IPS-18c (cell line): ENCODE measurements around the gene CD53.
"Not testable (repeated sequence)": the region's sequence is repeated elsewhere in the genome, so short reads cannot be mapped to it uniquely, and the experiment has no call there.

Experiments
- H3K4me3 ChIP-seq: 2 replicates; pipeline ENCODE4 v1.7.0; 2013; ENCODE audit warnings: low read depth, mild to moderate bottlenecking, low read length, moderate library complexity; ENCODE audit not compliant: insufficient read depth
- H3K9me3 ChIP-seq: one replicate; pipeline ENCODE4 v1.6.1; 2013; ENCODE audit warnings: mild to moderate bottlenecking, low read length, moderate library complexity; ENCODE audit not compliant: control insufficient read depth, insufficient read depth

Gene CD53

GRCh38 chr1:110898734-110899457 lies 25.9 kb downstream of the CD53 start:
- Histone ChIP-seq H3K9me3 (no peaks in the 10 kb centered on the region), H3K4me3 (no peak overlapping the region)

- no peaks in the 10 kb centered on the region for H3K9me3 ChIP-seq
- no peak overlapping the region for H3K4me3 ChIP-seq
These were observed 26.5 kb downstream of the CD53 start for GRCh38 chr1:110899458-110899843.

DNA sequence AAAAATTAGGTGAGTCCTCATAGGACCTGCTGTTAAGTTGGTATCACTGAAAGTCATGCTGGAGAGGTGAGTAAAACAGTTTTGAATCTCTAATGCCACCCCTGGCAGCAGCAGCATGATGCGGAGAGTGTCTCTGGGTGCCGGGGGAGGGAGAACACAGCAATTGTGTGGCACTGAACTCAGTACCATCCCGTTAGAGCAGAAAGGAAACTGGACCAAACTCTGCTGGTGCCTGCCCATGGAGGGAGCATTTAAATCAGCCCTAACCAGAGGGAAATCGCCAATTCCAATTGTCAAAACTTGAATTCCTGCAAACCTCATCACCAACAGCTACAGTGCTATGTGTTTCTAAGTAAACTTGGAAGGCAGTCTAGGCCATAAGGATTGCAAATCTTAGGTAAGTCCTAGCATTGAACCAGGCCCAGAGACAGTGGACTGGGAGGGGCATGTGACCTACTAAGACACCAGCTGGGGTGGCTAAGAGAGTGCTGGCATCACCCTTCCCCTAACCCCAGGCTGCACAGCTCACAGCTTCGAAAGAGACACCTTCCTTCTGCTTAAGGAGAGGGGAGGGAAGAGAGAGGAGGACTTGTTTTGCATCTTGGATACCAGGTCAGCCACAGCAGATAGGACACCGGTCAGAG lies 30.0 kb downstream of the CD53 start:
- Histone ChIP-seq H3K9me3 (no peaks in the 10 kb centered on the region), H3K4me3 (no peak overlapping the region)

- Histone ChIP-seq H3K4me3 (no peak overlapping the region), H3K9me3 (no peaks in the 10 kb centered on the region)
These were observed 31.0 kb downstream of the CD53 start for GRCh38 chr1:110903853-110904500.

- H3K4me3 ChIP-seq: no peak overlapping the region
- H3K9me3 ChIP-seq: no peaks in the 10 kb centered on the region
These were observed 39.8 kb downstream of the CD53 start for GRCh38 chr1:110912784-110913183.

- no peak overlapping the region for H3K4me3 ChIP-seq
- no peaks in the 10 kb centered on the region for H3K9me3 ChIP-seq
These were observed 41.7 kb downstream of the CD53 start for GRCh38 chr1:110914676-110915075.

DNA sequence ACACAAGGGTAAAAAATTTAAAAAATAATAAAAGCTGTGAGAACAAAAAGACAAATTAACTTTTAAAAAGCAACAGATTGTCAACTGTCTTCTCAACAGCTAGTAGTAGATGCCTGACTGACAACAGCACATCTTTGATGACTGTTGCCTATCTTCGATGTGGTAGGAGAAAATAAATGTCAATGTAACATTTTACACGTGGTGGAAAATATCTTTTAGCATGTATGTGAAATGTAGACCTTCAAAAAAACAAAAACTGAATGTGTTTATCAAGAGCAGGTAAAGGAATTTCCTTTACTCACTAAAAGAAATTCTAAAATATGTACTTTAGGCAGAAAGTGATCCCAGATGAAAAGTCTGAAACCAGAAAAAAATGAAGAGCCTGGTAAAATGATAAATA lies 42.9 kb downstream of the CD53 start:
- H3K9me3 ChIP-seq: no peaks in the 10 kb centered on the region

DNA sequence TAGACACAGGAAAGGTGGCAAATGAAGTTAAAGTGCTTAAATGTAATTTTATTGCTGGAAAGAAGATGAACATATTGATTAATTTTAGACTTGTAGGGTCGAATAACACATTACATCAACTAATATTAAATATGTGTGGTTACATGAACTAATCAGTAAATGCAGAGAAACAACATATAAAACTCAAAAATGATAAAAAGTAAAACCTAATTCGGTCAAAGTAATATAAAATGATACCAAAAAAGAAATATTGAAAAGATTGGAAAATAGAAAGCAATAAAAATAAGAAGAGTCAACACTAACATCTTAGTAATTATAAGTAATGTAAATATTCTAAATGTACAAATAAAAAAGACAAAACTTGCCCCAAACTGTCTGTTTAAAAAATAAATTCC lies 43.3 kb downstream of the CD53 start:
- no peak overlapping the region for H3K4me3 ChIP-seq
- no peaks in the 10 kb centered on the region for H3K9me3 ChIP-seq

More for the DNA sequence above, 42.9 kb downstream of the CD53 start:
- no peak overlapping the region for H3K4me3 ChIP-seq

DNA sequence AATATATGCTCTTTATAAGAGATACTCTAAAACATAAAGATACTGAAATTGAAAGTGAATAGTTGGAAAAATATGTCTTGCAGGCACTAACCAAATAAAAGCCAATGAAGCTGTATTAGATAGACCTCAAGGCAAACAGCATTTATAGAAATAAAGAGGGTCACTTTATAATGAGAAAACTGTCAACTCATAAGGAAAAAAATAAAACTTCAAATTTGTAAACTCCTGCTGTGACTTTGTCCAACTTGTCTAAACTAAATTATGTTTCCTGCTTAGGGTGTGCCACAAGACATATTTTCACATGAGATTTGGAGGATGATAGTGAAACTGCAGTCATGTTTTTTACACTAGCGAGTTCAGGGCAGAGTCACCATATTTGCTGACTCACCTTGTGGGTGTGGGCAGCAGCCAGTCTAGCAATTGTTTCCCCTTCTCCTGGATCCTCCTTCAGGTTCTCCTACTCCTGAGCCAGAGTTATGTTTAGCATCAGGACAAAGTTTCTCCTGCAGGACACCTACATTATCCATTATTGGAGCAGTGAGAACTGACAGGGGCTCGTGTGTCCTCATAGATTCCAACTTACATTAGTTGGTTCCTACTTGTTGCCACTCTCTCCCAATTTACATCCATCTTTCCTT lies 43.8 kb downstream of the CD53 start:
- Histone ChIP-seq H3K4me3 (no peak overlapping the region), H3K9me3 (no peaks in the 10 kb centered on the region)

- H3K9me3 ChIP-seq: no peaks in the 10 kb centered on the region
- no peak overlapping the region for H3K4me3 ChIP-seq
These were observed 45.1 kb downstream of the CD53 start for GRCh38 chr1:110918016-110918415.

DNA sequence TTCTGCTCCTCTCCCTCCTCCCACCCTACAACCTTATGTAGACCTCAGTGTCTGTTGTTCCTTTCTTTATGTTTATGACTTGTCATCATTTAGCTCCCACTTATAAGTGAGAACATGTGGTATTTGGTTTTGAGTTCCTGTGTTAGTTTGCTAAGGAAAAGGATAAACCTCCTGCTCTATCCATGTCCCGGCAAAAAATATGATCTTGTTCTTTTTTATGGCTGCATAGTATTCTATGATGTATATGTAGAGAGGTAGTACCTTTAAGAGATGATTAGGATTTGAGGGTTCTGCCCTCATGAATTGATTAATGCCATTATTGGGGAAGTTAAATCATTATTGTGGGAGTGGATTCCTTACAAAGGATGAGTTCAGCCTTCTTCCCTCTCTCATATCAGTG lies 49.0 kb downstream of the CD53 start:
- H3K9me3 ChIP-seq: no peaks in the 10 kb centered on the region
- no peak overlapping the region for H3K4me3 ChIP-seq

DNA sequence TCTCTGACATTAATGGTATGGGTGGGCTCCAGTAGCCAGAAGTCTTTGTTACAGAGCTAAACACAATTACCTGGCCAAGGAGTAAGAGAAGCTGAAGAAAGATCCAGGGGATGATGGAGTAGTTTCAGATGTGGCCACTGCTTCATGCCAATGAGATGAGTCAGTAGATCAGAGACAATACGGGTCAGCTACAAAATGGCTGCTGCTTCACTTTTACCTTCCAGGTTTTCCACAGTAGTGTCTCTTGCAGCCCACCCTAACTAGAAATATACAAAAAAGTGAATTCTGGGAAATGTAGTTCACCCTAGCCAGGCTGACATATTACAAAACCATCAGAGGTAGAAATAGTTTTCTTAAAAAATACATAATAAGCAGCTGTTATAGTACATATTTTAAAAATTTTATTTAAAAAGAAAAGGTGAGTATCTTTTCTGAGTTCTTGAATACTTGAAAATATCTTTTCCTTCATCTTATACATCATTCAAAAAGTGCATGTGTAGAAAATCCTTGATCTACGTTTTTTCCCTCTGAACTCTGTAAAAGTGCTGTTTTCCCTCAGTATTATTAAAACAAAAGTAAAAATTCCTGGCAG lies 54.6 kb downstream of the CD53 start:
- Histone ChIP-seq H3K9me3 (no peaks in the 10 kb centered on the region), H3K4me3 (no peak overlapping the region)

- H3K9me3 ChIP-seq: no peaks in the 10 kb centered on the region
- H3K4me3 ChIP-seq: no peak overlapping the region
These were observed 55.2 kb downstream of the CD53 start for GRCh38 chr1:110928191-110928590.

- Histone ChIP-seq H3K9me3 (no peaks in the 10 kb centered on the region), H3K4me3 (no peak overlapping the region)
These were observed 56.0 kb downstream of the CD53 start for GRCh38 chr1:110928904-110929303.

DNA sequence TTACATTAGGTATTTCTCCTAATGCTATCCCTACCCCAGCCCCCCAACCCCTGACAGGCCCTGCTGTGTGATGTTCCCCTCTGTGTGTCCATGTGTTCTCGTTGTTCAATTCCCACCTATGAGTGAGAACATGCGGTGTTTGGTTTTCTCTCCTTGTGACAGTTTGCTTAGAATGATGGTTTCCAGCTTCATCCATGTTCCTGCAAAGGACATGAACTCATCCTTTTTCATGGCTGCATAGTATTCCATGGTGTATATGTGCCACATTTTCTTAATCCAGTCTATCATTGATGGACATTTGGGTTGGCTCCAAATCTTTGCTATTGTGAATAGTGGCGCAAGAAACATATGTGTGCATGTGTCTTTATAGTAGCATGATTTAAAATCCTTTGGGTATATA lies 58.1 kb downstream of the CD53 start:
- H3K9me3 ChIP-seq, H3K4me3 ChIP-seq: not testable (repeated sequence)

GRCh38 chr1:110936567-110936966 lies 63.6 kb downstream of the CD53 start:
- H3K4me3 ChIP-seq: no peak overlapping the region
- no peaks in the 10 kb centered on the region for H3K9me3 ChIP-seq

DNA sequence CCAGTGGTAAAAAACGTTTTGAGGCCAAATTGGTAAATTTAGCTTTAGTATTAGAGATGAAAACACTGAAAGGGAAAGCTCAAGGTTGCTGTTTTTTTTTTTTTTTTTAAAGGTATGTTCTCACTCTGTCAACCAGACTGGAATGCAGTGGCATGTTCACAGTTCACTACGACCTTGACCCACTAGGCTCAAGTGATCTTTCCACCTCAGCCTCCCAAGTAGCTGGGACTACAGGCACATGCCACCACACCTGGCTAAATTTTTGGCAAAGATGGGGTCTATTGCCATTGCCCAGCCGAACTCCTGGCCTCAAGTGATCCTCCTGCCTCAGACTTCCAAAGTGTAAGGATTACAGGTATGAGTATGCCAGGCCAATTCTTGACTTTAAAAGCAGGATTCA lies 71.9 kb downstream of the CD53 start:
- Histone ChIP-seq H3K9me3 (no peaks in the 10 kb centered on the region), H3K4me3 (no peak overlapping the region)

GRCh38 chr1:110945626-110946025 lies 72.7 kb downstream of the CD53 start:
- Histone ChIP-seq H3K9me3 (no peaks in the 10 kb centered on the region), H3K4me3 (no peak overlapping the region)
